OCI-LY3 (cell line): ENCODE data around the gene KRTAP20-3.

Source experiments
- H2AFZ ChIP-seq: fragments of 200-600, 300-600 bp; shearing (Covaris generic); 2 replicates; pipeline ENCODE4 v1.6.0; 2014; ENCODE audit warnings: antibody characterized with exemption, low read depth, low read length
- H3K27ac ChIP-seq: fragments of 200-600, 300-600 bp; sonication (generic); 2 replicates; pipeline ENCODE4 v1.5.1; 2014; ENCODE audit warnings: mild to moderate bottlenecking, low read length, moderate library complexity, mixed read lengths
- H3K27me3 ChIP-seq: fragments of 200-600, 300-600 bp; sonication (generic); 2 replicates; pipeline ENCODE4 v1.6.1; 2014; ENCODE audit warnings: low read depth, low read length, mixed read lengths
- H3K36me3 ChIP-seq: fragments of 200-600, 300-600 bp; sonication (generic); replicated peaks from 2 replicates; pipeline ENCODE3; 2014; ENCODE audit warnings: low read depth, low read length, mixed read lengths
- H3K4me1 ChIP-seq: fragments of 300-600, 200-600 bp; sonication (generic); 2 replicates; pipeline ENCODE4 v1.6.1; 2014; ENCODE audit warnings: low read length, mixed read lengths
- H3K4me2 ChIP-seq: fragments of 200-600, 300-600 bp; sonication (generic); 2 replicates; pipeline ENCODE4 v1.6.1; 2014; ENCODE audit warnings: low read length, mixed read lengths
- H3K4me3 ChIP-seq: fragments of 300-600, 200-600 bp; sonication (generic); 2 replicates; pipeline ENCODE4 v1.5.1; 2014; ENCODE audit warnings: antibody characterized with exemption, mild to moderate bottlenecking, low read length, moderate library complexity
- H3K79me2 ChIP-seq: fragments of 300-600, 200-600 bp; shearing (Covaris generic); 2 replicates; pipeline ENCODE4 v1.6.1; 2014; ENCODE audit warnings: mild to moderate bottlenecking, low read length, mixed read lengths
- H3K9ac ChIP-seq: fragments of 300-600, 200-600 bp; shearing (Covaris generic); 2 replicates; pipeline ENCODE4 v1.6.0; 2014; ENCODE audit warnings: mild to moderate bottlenecking, low read length, moderate library complexity
- H3K9me3 ChIP-seq: fragments of 200-600, 300-600 bp; shearing (Covaris generic); 2 replicates; pipeline ENCODE4 v1.6.1; 2014; ENCODE audit warnings: low read length, mixed read lengths; ENCODE audit not compliant: insufficient read depth
- H4K20me1 ChIP-seq: fragments of 200-600, 300-600 bp; sonication (generic); 2 replicates; pipeline ENCODE4 v1.6.1; 2016; ENCODE audit warnings: low read length, mixed read lengths; ENCODE audit not compliant: insufficient read depth
- CTCF ChIP-seq: fragments of 200-600, 300-600 bp; sonication (generic); IDR thresholded peaks from 2 replicates; pipeline ENCODE4 v1.5.1; 2014; ENCODE audit warnings: antibody characterized with exemption, low read length, low read depth
- EZH2phosphoT487 ChIP-seq: fragments of 200-600 bp; shearing (Covaris generic); IDR thresholded peaks from 2 replicates; pipeline ENCODE4 v1.6.1; 2018; ENCODE audit warnings: antibody characterized with exemption, mixed run types, low read depth

The KRTAP20-3 gene

DNA sequence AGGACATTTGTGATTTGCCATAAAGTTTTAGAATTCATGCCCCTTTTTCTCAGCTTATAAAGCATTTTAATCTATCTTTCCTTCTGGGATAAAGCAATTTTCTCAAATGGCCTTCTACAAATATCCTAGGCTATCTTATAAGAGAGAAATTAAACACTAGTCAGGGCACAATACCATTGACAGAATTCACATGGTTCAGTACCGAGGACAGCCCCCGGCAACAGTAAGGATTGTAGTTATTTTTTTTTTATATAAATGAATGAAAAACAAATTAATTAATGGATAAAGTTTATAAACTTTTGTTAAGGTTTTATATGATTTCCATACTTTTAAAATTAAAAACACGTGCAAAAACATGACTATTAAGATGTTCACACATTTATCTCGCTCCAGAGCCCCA, 14.6 kb upstream of the KRTAP20-3 start:
- TF ChIP-seq CTCF = no peak
- TF ChIP-seq EZH2phosphoT487 = no peak
- Histone ChIP-seq H3K27ac (no peak overlapping the region), H3K4me1 (no peaks in the 10 kb centered on the region), H3K36me3 (no peaks in the 10 kb centered on the region), H4K20me1 (no peaks in the 10 kb centered on the region), H2AFZ (no peak overlapping the region), H3K4me2 (no peak overlapping the region), H3K79me2 (no peaks in the 10 kb centered on the region), H3K4me3 (no peak overlapping the region), H3K27me3 (no peaks in the 10 kb centered on the region), H3K9me3 (no peaks in the 10 kb centered on the region), H3K9ac (no peak overlapping the region)

GRCh38 chr21:30629200-30629599, 13.5 kb upstream of the KRTAP20-3 start:
- no peak for TF ChIP-seq CTCF
- TF ChIP-seq EZH2phosphoT487 = no peak
- Histone ChIP-seq H2AFZ (no peak overlapping the region; the same call in 1 of the 2 replicates), H3K4me2 (no peak overlapping the region), H3K4me3 (no peak overlapping the region), H4K20me1 (no peaks in the 10 kb centered on the region), H3K27me3 (no peaks in the 10 kb centered on the region), H3K79me2 (no peaks in the 10 kb centered on the region), H3K9ac (no peak overlapping the region), H3K36me3 (no peaks in the 10 kb centered on the region), H3K4me1 (no peaks in the 10 kb centered on the region), H3K27ac (no peak overlapping the region), H3K9me3 (no peaks in the 10 kb centered on the region)

- H3K4me2 ChIP-seq = no peak within 1 kb of the TSS
- no peak within 1 kb of the TSS for H2AFZ ChIP-seq
- H4K20me1 ChIP-seq = no peaks in the 10 kb centered on the region
- H3K79me2 ChIP-seq = no peaks in the 10 kb centered on the region
- H3K9ac ChIP-seq = no peak within 1 kb of the TSS
- H3K4me3 ChIP-seq = no peak within 1 kb of the TSS
- H3K36me3 ChIP-seq = no peaks in the 10 kb centered on the region
- no peaks in the 10 kb centered on the region for H3K4me1 ChIP-seq
- no peaks in the 10 kb centered on the region for H3K27me3 ChIP-seq
- no peak for TF ChIP-seq EZH2phosphoT487
- no peak within 1 kb of the TSS for H3K27ac ChIP-seq
- H3K9me3 ChIP-seq = no peaks in the 10 kb centered on the region
Observed at GRCh38 chr21:30634906-30635305, 7.8 kb upstream of the KRTAP20-3 start, which contains the start of gene KRTAP20-2. KRTAP20-2 (plus strand) TSS chr21:30635206; CDS start chr21:30635264, 58 bp downstream.

GRCh38 chr21:30638686-30639085, 4.0 kb upstream of the KRTAP20-3 start:
- Histone ChIP-seq H3K4me2 (no peak overlapping the region), H3K4me1 (no peaks in the 10 kb centered on the region), H3K79me2 (no peaks in the 10 kb centered on the region), H3K9ac (no peak overlapping the region), H3K27me3 (no peaks in the 10 kb centered on the region), H3K36me3 (no peaks in the 10 kb centered on the region), H3K9me3 (no peaks in the 10 kb centered on the region), H3K4me3 (no peak overlapping the region), H2AFZ (no peak overlapping the region), H3K27ac (no peak overlapping the region), H4K20me1 (no peaks in the 10 kb centered on the region)
- TF ChIP-seq CTCF (no peak), EZH2phosphoT487 (no peak)

GRCh38 chr21:30646904-30647414, 4.3 kb downstream of the KRTAP20-3 start:
- no peaks in the 10 kb centered on the region for H3K36me3 ChIP-seq
- H3K27me3 ChIP-seq = no peaks in the 10 kb centered on the region
- H3K27ac ChIP-seq = no peak overlapping the region
- H4K20me1 ChIP-seq = no peaks in the 10 kb centered on the region
- no peaks in the 10 kb centered on the region for H3K9me3 ChIP-seq
- no peak overlapping the region for H3K9ac ChIP-seq
- no peak for TF ChIP-seq CTCF
- TF ChIP-seq EZH2phosphoT487 = no peak
- no peak overlapping the region for H3K4me2 ChIP-seq
- H3K4me1 ChIP-seq = no peaks in the 10 kb centered on the region
- no peaks in the 10 kb centered on the region for H3K79me2 ChIP-seq
- H2AFZ ChIP-seq = no peak overlapping the region
- H3K4me3 ChIP-seq = no peak overlapping the region
